GM21528 (cell line): ENCODE measurements around the gene WDFY2.

ENCODE experiments used
- ATAC-seq: cut with Tn5 transposase; IDR thresholded peaks from one replicate; pipeline ENCODE4 v1.9.1; 2021; ENCODE audit warnings: mild to moderate bottlenecking, moderate library complexity; ENCODE audit not compliant: unreplicated experiment, low FRiP score

WDFY2 gene

GRCh38 chr13:51659276-51660127, 75.2 kb downstream of the WDFY2 start:
- no peak for ATAC-seq

GRCh38 chr13:51660813-51661212, 76.6 kb downstream of the WDFY2 start:
- no peak for ATAC-seq

- ATAC-seq = no peak
Measured at GRCh38 chr13:51663973-51664957, 80.0 kb downstream of the WDFY2 start.

GRCh38 chr13:51665456-51665855, 81.2 kb downstream of the WDFY2 start:
- ATAC-seq = no peak

- ATAC-seq = no peak
Measured at GRCh38 chr13:51666374-51666773, 82.1 kb downstream of the WDFY2 start.

- ATAC-seq = no peak
Measured at GRCh38 chr13:51666839-51667238, 82.6 kb downstream of the WDFY2 start.

GRCh38 chr13:51668580-51669195, 84.4 kb downstream of the WDFY2 start:
- ATAC-seq = no peak

- no peak for ATAC-seq
Measured at GRCh38 chr13:51673165-51673564, 88.9 kb downstream of the WDFY2 start.

GRCh38 chr13:51674276-51674675, 90.0 kb downstream of the WDFY2 start:
- ATAC-seq = no peak

GRCh38 chr13:51675385-51675784, 91.1 kb downstream of the WDFY2 start:
- no peak for ATAC-seq

GRCh38 chr13:51675877-51676276, 91.6 kb downstream of the WDFY2 start:
- no peak for ATAC-seq

GRCh38 chr13:51676739-51677138, 92.5 kb downstream of the WDFY2 start:
- ATAC-seq = no peak

GRCh38 chr13:51678420-51678819, 94.2 kb downstream of the WDFY2 start:
- ATAC-seq = no peak

GRCh38 chr13:51679616-51680015, 95.4 kb downstream of the WDFY2 start:
- ATAC-seq = no peak

GRCh38 chr13:51681037-51681678, 96.9 kb downstream of the WDFY2 start:
- no peak for ATAC-seq

- no peak for ATAC-seq
Measured at GRCh38 chr13:51682686-51683085, 98.4 kb downstream of the WDFY2 start.

- no peak for ATAC-seq
Measured at GRCh38 chr13:51683597-51683996, 99.3 kb downstream of the WDFY2 start.

- ATAC-seq = no peak
Measured at GRCh38 chr13:51684076-51684475, 99.8 kb downstream of the WDFY2 start.

GRCh38 chr13:51687947-51688714, 103.9 kb downstream of the WDFY2 start:
- no peak for ATAC-seq
